HepG2 (cell line): ENCODE data around the gene TMEM190.

Source experiments
- NFYC ChIP-seq: IDR thresholded peaks from 2 replicates; pipeline ENCODE4 v1.6.1; 2016; ENCODE audit warnings: missing genetic modification reagents, missing compliant biosample characterization
- ZNF672 ChIP-seq: sonication (generic); formaldehyde crosslinking; IDR thresholded peaks from 2 replicates; pipeline ENCODE4 v1.8.1; 2022; ENCODE audit warnings: missing genetic modification reagents

- no peak for TF ChIP-seq ZNF672 (CRISPR knock-in tag)
- no peak for TF ChIP-seq NFYC (CRISPR knock-in tag)
Measured at GRCh38 chr19:55390461-55390880, 13.8 kb downstream of the TMEM190 start.
